ENCODE measurements around the gene BTLA.
"Not testable (repeated sequence)": the region's sequence is repeated elsewhere in the genome, so short reads cannot be mapped to it uniquely, and the experiment has no call there.

Gene BTLA

GRCh38 chr3:112498914-112499711, at the start of gene BTLA:
Gene BTLA (minus strand): TSS chr3:112499472. CDS start chr3:112499358, 114 bp downstream.
- FAIRE-seq = no peak
- no peak for DNase-seq (ENCODE audit: insufficient read length, low spot score)

GRCh38 chr3:112546216-112546759, 47.0 kb upstream of the BTLA start:
- no peak for FAIRE-seq

GRCh38 chr3:112539825-112540650, 40.8 kb upstream of the BTLA start:
- FAIRE-seq (no peak), DNase-seq (ENCODE audit: insufficient read length, low spot score) (no peak)

More at GRCh38 chr3:112546216-112546759, 47.0 kb upstream of the BTLA start:
- DNase-seq (ENCODE audit: insufficient read length, low spot score) = no peak

DNA sequence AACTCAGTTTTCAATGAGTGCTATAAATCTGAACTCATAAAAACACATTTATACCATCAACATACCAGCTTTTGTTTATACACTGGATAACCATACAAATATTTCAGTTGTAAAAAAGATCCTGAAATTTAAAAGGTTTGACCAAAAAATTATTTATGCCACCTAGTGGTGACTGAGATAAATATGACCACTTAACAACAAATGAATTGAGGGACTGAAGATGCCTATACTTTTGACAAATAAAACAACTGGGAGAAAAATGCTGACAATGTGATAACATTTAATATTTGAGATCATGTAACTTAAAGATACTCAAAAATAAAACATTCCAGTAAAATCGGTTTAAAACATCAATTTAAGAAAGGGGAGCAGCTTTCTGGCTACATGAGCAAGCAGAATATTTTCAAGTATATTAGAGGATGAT, 32.1 kb upstream of the BTLA start:
- FAIRE-seq = no peak

GRCh38 chr3:112530573-112530972, 31.3 kb upstream of the BTLA start:
- FAIRE-seq = no peak
- no peak for DNase-seq (ENCODE audit: insufficient read length, low spot score)

More for the DNA sequence above, 32.1 kb upstream of the BTLA start:
- peak; percentile 41 for DNase-seq (ENCODE audit: insufficient read length, low spot score)

DNA sequence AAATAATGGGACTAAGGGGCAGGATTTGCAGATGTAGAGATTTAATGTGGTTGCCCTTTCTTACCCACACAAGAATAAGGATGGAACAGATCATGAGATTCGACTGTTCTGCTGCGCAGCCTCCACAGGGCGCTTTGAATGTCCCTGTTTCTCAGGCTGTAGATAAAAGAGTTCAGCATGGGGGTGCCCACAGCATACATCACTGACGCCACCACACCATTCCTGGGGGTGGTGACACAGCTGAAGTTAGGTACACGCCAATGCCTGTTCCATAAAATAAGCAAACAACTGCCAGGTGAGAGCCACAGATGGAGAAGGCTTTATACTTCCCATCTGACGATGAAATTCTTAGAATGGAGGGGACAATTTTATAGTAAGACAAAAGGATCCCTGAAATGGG, 24.9 kb upstream of the BTLA start:
- not testable (repeated sequence) for DNase-seq (ENCODE audit: insufficient read length, low spot score); FAIRE-seq

GRCh38 chr3:112519424-112520001, 20.2 kb upstream of the BTLA start:
- DNase-seq (ENCODE audit: insufficient read length, low spot score) = peak; percentile 49
- FAIRE-seq = no peak

DNA sequence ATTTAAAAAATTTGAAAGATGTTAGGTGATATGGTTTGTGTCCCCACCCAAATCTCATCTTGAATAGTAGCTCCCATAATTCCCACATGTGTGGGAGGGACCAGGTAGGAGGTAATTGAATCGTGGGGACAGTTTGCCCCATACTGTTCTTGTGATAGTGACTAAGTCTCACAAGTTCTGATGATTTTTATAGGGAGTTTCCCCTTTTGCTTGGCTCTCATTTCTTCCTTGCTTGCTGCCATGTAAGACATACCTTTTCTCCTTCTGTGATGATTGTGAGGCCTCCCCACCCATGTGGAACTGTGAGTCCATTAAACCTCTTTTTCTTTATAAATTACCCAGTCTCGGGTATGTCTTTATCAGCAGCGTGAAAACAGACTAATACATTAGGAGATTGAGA, 19.7 kb upstream of the BTLA start:
- not testable (repeated sequence) for DNase-seq (ENCODE audit: insufficient read length, low spot score); FAIRE-seq

- no peak for FAIRE-seq
Measured at GRCh38 chr3:112514527-112515128, 15.4 kb upstream of the BTLA start.

GRCh38 chr3:112512320-112512719, 13.0 kb upstream of the BTLA start:
- DNase-seq (ENCODE audit: insufficient read length, low spot score) = no peak

More at GRCh38 chr3:112514527-112515128, 15.4 kb upstream of the BTLA start:
- DNase-seq (ENCODE audit: insufficient read length, low spot score) = no peak

GRCh38 chr3:112508860-112509259, 9.6 kb upstream of the BTLA start:
- no peak for DNase-seq (ENCODE audit: insufficient read length, low spot score)
- FAIRE-seq = no peak

More at GRCh38 chr3:112512320-112512719, 13.0 kb upstream of the BTLA start:
- FAIRE-seq = no peak

DNA sequence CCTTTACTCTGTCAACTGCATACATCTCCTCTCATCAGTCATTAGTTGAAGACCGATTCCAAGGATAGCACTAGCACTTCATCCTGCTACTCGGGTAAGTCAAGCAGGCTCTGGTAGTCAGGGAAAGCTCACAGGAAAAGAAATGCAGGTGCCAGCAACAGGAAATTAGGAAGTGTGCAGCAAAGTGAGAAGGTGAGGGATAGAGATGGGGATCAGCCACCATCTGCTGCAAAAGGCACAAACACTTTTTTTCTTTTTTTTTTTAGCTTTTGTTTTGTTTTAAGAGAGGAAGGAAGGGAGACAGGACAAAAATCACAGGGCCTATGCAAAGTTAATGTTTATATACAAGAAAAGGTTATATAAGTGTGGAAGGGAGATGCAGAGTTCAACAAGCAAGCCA, 9.0 kb upstream of the BTLA start:
- DNase-seq (ENCODE audit: insufficient read length, low spot score) (no peak), FAIRE-seq (no peak)

DNA sequence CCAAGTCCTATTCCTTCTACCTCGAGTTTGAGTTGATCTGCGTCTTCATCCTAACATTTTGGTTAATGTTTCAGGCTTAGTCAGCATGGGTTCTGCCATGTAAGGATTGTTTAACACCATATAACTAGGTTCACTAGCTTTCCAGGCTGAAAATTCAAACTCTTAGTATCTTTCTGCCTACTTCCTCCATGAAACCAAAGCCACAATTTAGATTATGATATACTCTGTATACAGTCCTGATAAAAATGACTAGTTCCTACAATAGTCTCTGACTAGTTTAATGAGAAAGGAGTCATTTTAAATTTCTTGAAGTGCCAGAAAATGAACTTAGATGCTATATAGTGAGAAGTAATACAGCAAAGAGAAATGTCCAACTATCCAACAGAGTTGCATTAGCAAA, 6.6 kb upstream of the BTLA start:
- no peak for FAIRE-seq
- no peak for DNase-seq (ENCODE audit: insufficient read length, low spot score)

DNA sequence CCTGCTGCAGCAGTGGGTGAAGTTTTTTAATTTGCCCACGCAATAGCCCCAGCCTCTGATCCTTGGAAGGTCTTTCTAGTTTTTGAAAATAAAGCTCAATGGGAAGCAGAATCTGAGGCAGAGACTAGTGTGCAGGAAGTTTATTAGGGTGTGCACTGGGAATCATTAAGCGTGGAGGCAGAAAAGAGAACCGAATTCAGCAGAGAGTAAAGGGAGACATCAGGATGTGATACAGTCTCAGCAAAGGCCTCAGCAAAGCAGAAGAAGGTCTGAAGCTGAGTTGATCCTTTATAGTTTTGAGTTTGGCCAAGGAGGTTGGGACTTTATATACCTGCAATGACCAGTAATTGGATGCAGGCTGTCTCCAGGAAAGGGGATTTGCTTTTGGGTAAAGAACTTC, 4.9 kb upstream of the BTLA start:
- no peak for DNase-seq (ENCODE audit: insufficient read length, low spot score)
- no peak for FAIRE-seq

DNA sequence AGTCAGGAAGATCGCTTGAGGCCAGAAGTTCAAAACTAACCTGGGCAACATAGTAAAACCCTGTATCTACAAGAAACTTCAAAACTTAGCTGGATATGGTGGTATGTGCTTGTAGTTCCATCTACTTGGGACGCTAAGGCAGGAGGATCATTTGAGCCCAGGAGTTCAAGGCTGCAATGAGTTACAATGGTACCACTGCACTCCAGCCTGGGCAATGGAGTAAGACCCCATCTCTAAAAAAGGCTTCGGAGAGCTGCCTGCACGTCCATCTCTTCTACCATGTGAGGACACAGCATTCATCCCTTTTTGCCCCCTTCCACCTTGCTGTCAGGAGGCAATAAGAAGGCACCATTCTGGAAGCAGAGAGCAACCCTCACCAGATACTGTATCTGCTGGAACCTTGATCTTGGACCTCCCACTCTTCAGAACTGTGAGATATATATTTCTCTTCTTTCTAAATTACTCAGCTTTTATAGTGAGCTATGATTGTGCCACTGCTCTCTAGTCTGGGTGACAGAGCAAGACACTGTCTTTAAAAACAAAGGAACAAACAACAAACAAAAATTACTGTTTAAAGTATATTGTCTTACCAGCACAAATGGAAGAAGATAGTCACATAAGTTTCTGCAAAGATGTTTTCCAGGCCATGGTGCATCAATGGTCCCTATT, 4.2 kb upstream of the BTLA start:
- FAIRE-seq = no peak
- no peak for DNase-seq (ENCODE audit: insufficient read length, low spot score)

DNA sequence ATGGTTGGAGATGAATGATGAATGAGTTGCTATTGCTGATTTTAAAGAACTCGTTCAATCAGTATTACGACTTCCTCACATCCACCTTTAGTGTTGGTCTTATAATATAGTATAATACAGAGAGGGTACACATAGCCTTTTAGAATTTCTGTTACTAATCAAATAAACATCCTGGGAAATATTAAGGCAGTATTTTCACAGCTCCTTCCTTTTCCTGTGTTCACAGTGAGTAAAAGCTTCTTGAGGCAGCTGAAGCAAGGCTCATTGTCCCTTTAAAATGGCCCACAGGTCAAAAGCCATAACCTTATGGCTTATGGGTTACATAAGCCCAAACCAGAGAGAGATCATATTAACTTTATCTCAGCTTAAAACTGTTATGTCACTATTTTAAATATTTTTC, 1.3 kb upstream of the BTLA start:
- DNase-seq (ENCODE audit: insufficient read length, low spot score) (no peak), FAIRE-seq (no peak)

GRCh38 chr3:112497897-112498548, 1.2 kb downstream of the BTLA start:
- DNase-seq (ENCODE audit: insufficient read length, low spot score) (no peak), FAIRE-seq (no peak)

- DNase-seq (ENCODE audit: insufficient read length, low spot score) (no peak), FAIRE-seq (no peak)
Measured at GRCh38 chr3:112496366-112497067, 2.8 kb downstream of the BTLA start.

DNA sequence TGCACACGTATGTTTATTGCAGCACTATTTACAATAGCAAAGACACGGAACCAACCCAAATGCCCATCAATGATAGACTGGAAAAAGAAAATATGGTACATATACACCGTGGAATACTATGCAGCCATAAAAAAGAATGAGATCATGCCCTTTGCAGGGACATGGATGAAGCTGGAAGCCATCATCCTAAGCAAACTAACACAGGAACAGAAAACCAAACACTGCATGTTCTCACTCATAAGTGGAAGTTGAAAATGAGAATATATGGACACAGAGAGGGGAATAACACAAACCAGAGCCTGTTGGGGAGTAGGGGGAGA, 4.9 kb downstream of the BTLA start:
- FAIRE-seq; DNase-seq (ENCODE audit: insufficient read length, low spot score): not testable (repeated sequence)

All from HTR-8/SVneo (cell line).